ENCODE data around the gene OR6C2. TPM values are rescaled to one million over a fixed set of nuclear protein-coding genes. Genes with fewer than 3 reads are reported as not detected.
"Not testable (repeated sequence)": the region's sequence is repeated elsewhere in the genome, so short reads cannot be mapped to it uniquely, and the experiment has no call there.

Gene OR6C2
- polyA plus RNA-seq, 1 experiment = not detected

DNA sequence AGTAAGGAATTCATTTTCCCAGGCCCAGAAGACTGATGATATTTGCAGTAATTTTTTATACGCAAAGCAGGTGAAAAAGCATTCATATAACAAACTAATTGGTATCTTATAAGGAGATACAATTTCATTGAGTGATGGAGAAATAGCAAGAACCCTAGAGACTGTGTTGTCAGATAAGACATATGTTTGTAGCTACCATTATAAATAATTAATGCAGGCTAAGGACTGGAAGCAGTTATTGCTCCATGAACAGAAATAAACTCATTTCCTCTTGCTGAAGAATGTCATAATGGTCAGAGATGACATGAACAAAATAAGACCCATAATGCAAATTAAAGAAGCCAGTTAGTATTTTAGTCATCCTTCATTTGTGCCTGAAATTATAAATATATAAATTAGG, 1.5 kb downstream of the OR6C2 start:
- no peak for DNase-seq (ENCODE audit: low read depth, low spot score)
- CTCF ChIA-PET = no interaction called here
- Histone ChIP-seq H3K9me3 (ENCODE audit: control insufficient read depth, insufficient read depth, low read length) (no peaks in the 10 kb centered on the region), H3K27me3 (ENCODE audit: control insufficient read depth, insufficient read depth, low read length) (no peaks in the 10 kb centered on the region), H3K4me3 (ENCODE audit: low read depth, low read length) (no peak overlapping the region), H3K27ac (ENCODE audit: low read depth, low read length) (no peak overlapping the region)
- POLR2A ChIA-PET = no interaction called here
- TF ChIP-seq CTCF (IDR thresholded peaks at IDR 0.05; ENCODE audit: low read depth, low read length) = no peak

DNA sequence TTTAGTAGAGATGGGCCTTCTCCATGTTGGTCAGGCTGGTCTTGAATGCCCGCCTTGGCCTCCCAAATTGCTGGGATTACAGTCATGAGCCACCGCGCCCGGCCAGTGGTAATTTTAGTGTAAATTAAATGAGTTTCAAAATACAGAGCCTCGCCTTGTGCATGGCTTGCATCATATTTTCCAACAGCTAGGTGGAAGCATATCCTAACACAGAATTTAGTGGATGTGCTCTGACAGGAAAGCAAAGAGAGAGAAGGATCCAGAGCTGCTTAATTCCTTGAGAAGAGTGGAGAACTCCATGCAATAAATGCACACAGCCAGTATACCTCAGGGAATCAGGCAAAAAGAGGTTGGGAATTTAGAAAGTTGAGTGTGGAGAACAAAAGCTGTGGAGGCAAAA, 2.5 kb downstream of the OR6C2 start:
- no peaks in the 10 kb centered on the region for H3K27me3 ChIP-seq (ENCODE audit: control insufficient read depth, insufficient read depth, low read length)
- H3K4me3 ChIP-seq (ENCODE audit: low read depth, low read length) = no peak overlapping the region
- no peak overlapping the region for H3K27ac ChIP-seq (ENCODE audit: low read depth, low read length)
- CTCF ChIA-PET = no interaction called here
- POLR2A ChIA-PET = no interaction called here
- no peaks in the 10 kb centered on the region for H3K9me3 ChIP-seq (ENCODE audit: control insufficient read depth, insufficient read depth, low read length)
- no peak for DNase-seq (ENCODE audit: low read depth, low spot score)
- TF ChIP-seq CTCF (IDR thresholded peaks at IDR 0.05; ENCODE audit: low read depth, low read length) = no peak

- Histone ChIP-seq H3K4me3 (ENCODE audit: low read depth, low read length) (no peak overlapping the region), H3K27me3 (ENCODE audit: control insufficient read depth, insufficient read depth, low read length) (no peaks in the 10 kb centered on the region), H3K27ac (ENCODE audit: low read depth, low read length) (no peak overlapping the region), H3K9me3 (ENCODE audit: control insufficient read depth, insufficient read depth, low read length) (no peaks in the 10 kb centered on the region)
- TF ChIP-seq CTCF (IDR thresholded peaks at IDR 0.05; ENCODE audit: low read depth, low read length) = no peak
- POLR2A ChIA-PET = no interaction called here
- CTCF ChIA-PET = interaction anchor here (0.6 kb wide), 1 partner anchor 826 kb away, joined by 3 read pairs; no protein-coding TSS in a partner anchor
- no peak for DNase-seq (ENCODE audit: low read depth, low spot score)
These were observed 4.9 kb downstream of the OR6C2 start for GRCh38 chr12:55448825-55449224.

DNA sequence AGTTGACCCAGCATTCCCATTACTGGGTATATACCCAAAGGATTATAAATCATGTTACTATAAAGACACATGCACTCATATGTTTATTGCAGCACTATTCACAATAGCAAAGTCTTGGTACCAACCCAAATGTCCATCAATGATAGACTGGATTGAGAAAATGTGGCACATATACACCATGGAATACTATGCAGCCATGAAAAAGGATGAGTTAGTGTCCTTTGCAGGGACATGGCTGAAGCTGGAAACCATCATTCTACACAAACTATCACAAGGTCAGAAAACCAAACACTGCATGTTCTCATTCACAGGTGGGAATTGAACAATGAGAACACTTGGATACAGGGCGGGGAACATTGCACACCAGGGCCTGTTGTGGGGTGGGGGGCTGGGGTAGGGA, 21.1 kb downstream of the OR6C2 start:
- CTCF ChIA-PET; DNase-seq (ENCODE audit: low read depth, low spot score); H3K27ac ChIP-seq (ENCODE audit: low read depth, low read length); H3K9me3 ChIP-seq (ENCODE audit: control insufficient read depth, insufficient read depth, low read length); POLR2A ChIA-PET; H3K4me3 ChIP-seq (ENCODE audit: low read depth, low read length); H3K27me3 ChIP-seq (ENCODE audit: control insufficient read depth, insufficient read depth, low read length): not testable (repeated sequence)

GRCh38 chr12:55467836-55468235, 24.0 kb downstream of the OR6C2 start:
- H3K9me3 ChIP-seq (ENCODE audit: control insufficient read depth, insufficient read depth, low read length) = no peaks in the 10 kb centered on the region
- no peak for TF ChIP-seq CTCF (IDR thresholded peaks at IDR 0.05; ENCODE audit: low read depth, low read length)
- CTCF ChIA-PET = no interaction called here
- H3K27ac ChIP-seq (ENCODE audit: low read depth, low read length) = no peak overlapping the region
- no peaks in the 10 kb centered on the region for H3K27me3 ChIP-seq (ENCODE audit: control insufficient read depth, insufficient read depth, low read length)
- DNase-seq (ENCODE audit: low read depth, low spot score) = no peak
- POLR2A ChIA-PET = no interaction called here
- H3K4me3 ChIP-seq (ENCODE audit: low read depth, low read length) = no peak overlapping the region

GRCh38 chr12:55469291-55469690, 25.4 kb downstream of the OR6C2 start:
- ChIA-PET CTCF (no interaction called here), POLR2A (no interaction called here)
- no peak for TF ChIP-seq CTCF (IDR thresholded peaks at IDR 0.05; ENCODE audit: low read depth, low read length)
- Histone ChIP-seq H3K27ac (ENCODE audit: low read depth, low read length) (no peak overlapping the region), H3K9me3 (ENCODE audit: control insufficient read depth, insufficient read depth, low read length) (no peaks in the 10 kb centered on the region), H3K4me3 (ENCODE audit: low read depth, low read length) (no peak overlapping the region), H3K27me3 (ENCODE audit: control insufficient read depth, insufficient read depth, low read length) (no peaks in the 10 kb centered on the region)
- DNase-seq (ENCODE audit: low read depth, low spot score) = no peak

All from AG04450 (cell line).